ENCODE measurements around the gene ARL15. TPM values are rescaled to one million over a fixed set of nuclear protein-coding genes. Genes with fewer than 3 reads are reported as not detected.

ARL15 gene
- polyA plus RNA-seq, 1 of the 3 experiments (the other 2 are of a cell fraction): 6.4 TPM

- H2AFZ ChIP-seq (ENCODE audit: low read depth): no peak overlapping the region
- H3K9ac ChIP-seq: no peak overlapping the region
- no peak overlapping the region for H3K27ac ChIP-seq (ENCODE audit: low read depth in 2 of 2, low read length in 1 of 2)
- no peaks in the 10 kb centered on the region for H3K9me3 ChIP-seq
- no peaks in the 10 kb centered on the region for H3K27me3 ChIP-seq (ENCODE audit: insufficient read depth)
- H3K36me3 ChIP-seq (replicated peaks in 1 of 2; ENCODE audit: control insufficient read depth in 1 of 2, insufficient read depth in 2 of 2, low read length in 1 of 2): no peaks in the 10 kb centered on the region
- H3K4me3 ChIP-seq (ENCODE audit: low read depth in 2 of 2, low read length in 1 of 2): no peak overlapping the region
- no peaks in the 10 kb centered on the region for H3K4me1 ChIP-seq (ENCODE audit: control insufficient read depth in 1 of 2, insufficient read depth in 2 of 2, low read depth in 1 of 2, low read length in 1 of 2)
- WGBS (ENCODE audit: low lambda C conversion rate): 87% methylated on average over 2 of the region's 2 CpGs
- no peaks in the 10 kb centered on the region for H3F3A ChIP-seq (replicated peaks; ENCODE audit: insufficient read depth)
- no peak overlapping the region for H3K4me2 ChIP-seq
- POLR2A ChIA-PET: no interaction called here
- H4K20me1 ChIP-seq (ENCODE audit: insufficient read depth): no peaks in the 10 kb centered on the region
- no peak for TF ChIP-seq JUND (IDR thresholded peaks at IDR 0.05)
- CTCF ChIA-PET: interaction anchor here (1.4 kb wide), 2 partner anchors 13 to 46 kb away, joined by 3 to 6 read pairs; no protein-coding TSS in a partner anchor
- DNase-seq: no peak
- no peaks in the 10 kb centered on the region for H3K9me2 ChIP-seq
- no peaks in the 10 kb centered on the region for H3K79me2 ChIP-seq (ENCODE audit: insufficient read depth)
Measured at GRCh38 chr5:54194318-54194717, 116.1 kb downstream of the ARL15 start.

- DNase-seq: no peak
- H2AFZ ChIP-seq (ENCODE audit: low read depth): no peak overlapping the region
- no peaks in the 10 kb centered on the region for H3F3A ChIP-seq (replicated peaks; ENCODE audit: insufficient read depth)
- H3K36me3 ChIP-seq (replicated peaks in 1 of 2; ENCODE audit: control insufficient read depth in 1 of 2, insufficient read depth in 2 of 2, low read length in 1 of 2): no peaks in the 10 kb centered on the region
- CTCF ChIA-PET: no interaction called here
- no peak overlapping the region for H3K4me2 ChIP-seq
- POLR2A ChIA-PET: no interaction called here
- H3K9me3 ChIP-seq: no peaks in the 10 kb centered on the region
- H3K79me2 ChIP-seq (ENCODE audit: insufficient read depth): no peaks in the 10 kb centered on the region
- H3K27ac ChIP-seq (ENCODE audit: low read depth in 2 of 2, low read length in 1 of 2): no peak overlapping the region
- no peak overlapping the region for H3K4me3 ChIP-seq (ENCODE audit: low read depth in 2 of 2, low read length in 1 of 2)
- H3K27me3 ChIP-seq (ENCODE audit: insufficient read depth): no peaks in the 10 kb centered on the region
- TF ChIP-seq PBX3 (IDR thresholded peaks at IDR 0.05) (no peak), RXRA (IDR thresholded peaks at IDR 0.05; ENCODE audit: borderline replicate concordance, low read depth) (no peak), TCF12 (IDR thresholded peaks at IDR 0.05) (no peak), SMC3 (IDR thresholded peaks at IDR 0.05; ENCODE audit: low read depth, low read length) (no peak), FOSL2 (IDR thresholded peaks at IDR 0.05; ENCODE audit: borderline replicate concordance, low read depth) (no peak)
- no peaks in the 10 kb centered on the region for H4K20me1 ChIP-seq (ENCODE audit: insufficient read depth)
- H3K9ac ChIP-seq: no peak overlapping the region
- no peaks in the 10 kb centered on the region for H3K9me2 ChIP-seq
- H3K4me1 ChIP-seq (ENCODE audit: control insufficient read depth in 1 of 2, insufficient read depth in 2 of 2, low read depth in 1 of 2, low read length in 1 of 2): no peaks in the 10 kb centered on the region; a peak in 1 of 4 replicates
Measured at GRCh38 chr5:54187694-54188093, 122.7 kb downstream of the ARL15 start.

- WGBS (ENCODE audit: low lambda C conversion rate): 88% methylated on average over 2 of the region's 2 CpGs
- Histone ChIP-seq H3K36me3 (replicated peaks in 1 of 2; ENCODE audit: control insufficient read depth in 1 of 2, insufficient read depth in 2 of 2, low read length in 1 of 2) (no peaks in the 10 kb centered on the region), H3K9me2 (no peaks in the 10 kb centered on the region), H4K20me1 (ENCODE audit: insufficient read depth) (no peaks in the 10 kb centered on the region), H3K27me3 (ENCODE audit: insufficient read depth) (no peaks in the 10 kb centered on the region), H3K4me1 (ENCODE audit: control insufficient read depth in 1 of 2, insufficient read depth in 2 of 2, low read depth in 1 of 2, low read length in 1 of 2) (no peaks in the 10 kb centered on the region; a peak in 1 of 4 replicates), H3K9me3 (no peaks in the 10 kb centered on the region), H2AFZ (ENCODE audit: low read depth) (no peak overlapping the region), H3F3A (replicated peaks; ENCODE audit: insufficient read depth) (no peaks in the 10 kb centered on the region), H3K79me2 (ENCODE audit: insufficient read depth) (no peaks in the 10 kb centered on the region), H3K4me2 (no peak overlapping the region), H3K4me3 (ENCODE audit: low read depth in 2 of 2, low read length in 1 of 2) (no peak overlapping the region), H3K9ac (no peak overlapping the region), H3K27ac (ENCODE audit: low read depth in 2 of 2, low read length in 1 of 2) (no peak overlapping the region)
- DNase-seq: no peak
- ChIA-PET CTCF (no interaction called here), POLR2A (no interaction called here)
- no peak for TF ChIP-seq SIN3A (IDR thresholded peaks at IDR 0.05; ENCODE audit: borderline replicate concordance, low read depth, low read length)
- TF ChIP-seq NFIC (IDR thresholded peaks at IDR 0.05; ENCODE audit: borderline replicate concordance): no peak
- TF ChIP-seq RCOR1 (IDR thresholded peaks at IDR 0.05; ENCODE audit: low read length): no peak
- no peak for TF ChIP-seq TAF1 (IDR thresholded peaks at IDR 0.05; ENCODE audit: borderline replicate concordance, low read depth, low read length)
- no peak for TF ChIP-seq TEAD4 (IDR thresholded peaks at IDR 0.05; ENCODE audit: borderline replicate concordance, insufficient read depth)
- no peak for TF ChIP-seq POLR2AphosphoS5 (IDR thresholded peaks at IDR 0.05; ENCODE audit: low read depth, low read length)
- TF ChIP-seq PBX3 (IDR thresholded peaks at IDR 0.05): no peak
- TF ChIP-seq CTCF (IDR thresholded peaks at IDR 0.05): no peak
- no peak for TF ChIP-seq GATA2 (CRISPR knock-in tag; IDR thresholded peaks at IDR 0.05)
- no peak for TF ChIP-seq NRF1 (IDR thresholded peaks at IDR 0.05; ENCODE audit: low read depth, low read length)
- no peak for TF ChIP-seq FOXJ3 (CRISPR knock-in tag; IDR thresholded peaks at IDR 0.05)
Measured at GRCh38 chr5:54186912-54187445, 123.4 kb downstream of the ARL15 start.

Measured in SK-N-SH (cell line).